HCT116 (cell line): ENCODE measurements around the gene MNAT1. TPM values are rescaled to one million over a fixed set of nuclear protein-coding genes. Genes with fewer than 3 reads are reported as not detected.

Source experiments
- ATAC-seq: fragments of 200-7000 bp; cut with Tn5 transposase; 2 replicates; pipeline ENCODE4 v1.9.1; 2020; ENCODE audit warnings: mild to moderate bottlenecking, moderate library complexity
- BruUV-seq: library from RNA; stranded (reverse); fragments of 400-500 nt; replicated peaks from 2 replicates; lab custom pipeline; 2021; lab: Mats Ljungman, UMichigan
- CTCF ChIA-PET: fragments of 300-600 bp; sonication (Branson Sonifier 250); formaldehyde crosslinking; loops from one replicate; lab custom pipeline; 2021; ENCODE audit warnings: antibody characterized with exemption; lab: Charles Lee
- POLR2A ChIA-PET: fragments of 300-600, 350-600 bp; sonication (Branson Sonifier 250); formaldehyde crosslinking; loops from one replicate; lab custom pipeline; 2021; ENCODE audit warnings: antibody characterized with exemption; lab: Charles Lee
- RAD21 ChIA-PET, 2 experiments: fragments of 300-600 bp; sonication (Branson Sonifier 250); formaldehyde crosslinking; loops; one replicate each; lab custom pipeline; 2023; ENCODE audit warnings: low total read pairs in 2 of 2; ENCODE audit not compliant: uncharacterized antibody in 2 of 2, unreplicated experiment in 2 of 2, low non-redundant PET in 1 of 2; lab: Charles Lee
- DNase-seq: peaks from one replicate; pipeline ENCODE4 v3.0.0-alpha.2; 2010; ENCODE audit warnings: low read depth, low spot score
- H2AFZ ChIP-seq: fragments of 200-600 bp; shearing (Covaris generic), sonication (generic); 2 replicates; pipeline ENCODE4 v1.6.1; 2017; ENCODE audit warnings: low read depth, mixed run types, mixed read lengths, antibody characterized with exemption, low read length; ENCODE audit not compliant: poor library complexity, severe bottlenecking
- H3K27ac ChIP-seq: 2 replicates; pipeline ENCODE4 v1.5.1; 2012; ENCODE audit warnings: low read depth, low read length
- H3K27me3 ChIP-seq: fragments of 200-600 bp; sonication (generic); 2 replicates; pipeline ENCODE4 v1.6.1; 2016; ENCODE audit warnings: mixed run types, low read length, mixed read lengths; ENCODE audit not compliant: insufficient read depth
- H3K36me3 ChIP-seq, 2 experiments: fragments of 200-500 bp in 1 of 2; fragments of 200-600 bp in 1 of 2; sonication (Bioruptor generic) in 1 of 2; sonication (generic) in 1 of 2; 2 replicates each; pipeline versions ENCODE4 v1.5.1 to v1.6.1; 2014 to 2016; ENCODE audit warnings: low read length in 2 of 2, inconsistent platforms in 1 of 2, mixed read lengths in 1 of 2, mixed run types in 1 of 2; ENCODE audit not compliant: insufficient read depth in 2 of 2, control insufficient read depth in 1 of 2
- H3K4me1 ChIP-seq, 2 experiments: fragments of 200-600 bp in 1 of 2; sonication (generic) in 1 of 2; 2 replicates each; pipeline versions ENCODE4 v1.5.1 to v1.6.1; 2012 to 2017; ENCODE audit warnings: low read length in 2 of 2, inconsistent platforms in 1 of 2, mild to moderate bottlenecking in 1 of 2, mixed read lengths in 1 of 2, mixed run types in 1 of 2, moderate library complexity in 1 of 2; ENCODE audit not compliant: insufficient read depth in 2 of 2, control insufficient read depth in 1 of 2
- H3K4me2 ChIP-seq: fragments of 200-600 bp; sonication (generic); 2 replicates; pipeline ENCODE4 v1.6.1; 2017; ENCODE audit warnings: mixed run types, low read length, mixed read lengths
- H3K4me3 ChIP-seq, 2 experiments: fragments of 200-600 bp in 1 of 2; sonication (generic) in 1 of 2; replicated peaks in 1 of 2; 2 replicates each; pipeline ENCODE4 v1.5.1; 2011 to 2016; ENCODE audit warnings: low read length in 2 of 2, control low read depth in 1 of 2, low read depth in 1 of 2, mild to moderate bottlenecking in 1 of 2, mixed read lengths in 1 of 2, mixed run types in 1 of 2
- H3K79me2 ChIP-seq: fragments of 200-600 bp; sonication (generic); 2 replicates; pipeline ENCODE4 v1.6.1; 2017; ENCODE audit warnings: mild to moderate bottlenecking, mixed run types, low read length, moderate library complexity, mixed read lengths; ENCODE audit not compliant: insufficient read depth
- H3K9ac ChIP-seq: fragments of 200-600 bp; sonication (generic); 2 replicates; pipeline ENCODE4 v1.6.1; 2016; ENCODE audit warnings: low read length, mixed read lengths
- H3K9me2 ChIP-seq: fragments of 200-600 bp; sonication (generic), shearing (Covaris generic); 2 replicates; pipeline ENCODE4 v1.6.1; 2017; ENCODE audit warnings: mixed run types, mild to moderate bottlenecking, moderate library complexity; ENCODE audit not compliant: insufficient read depth
- H3K9me3 ChIP-seq, 2 experiments: fragments of 200-500 bp in 1 of 2; fragments of 200-600 bp in 1 of 2; sonication (Bioruptor generic) in 1 of 2; sonication (generic) in 1 of 2; 2 replicates each; pipeline ENCODE4 v1.6.1; 2014 to 2017; ENCODE audit warnings: low read length in 2 of 2, mixed read lengths in 2 of 2, inconsistent platforms in 1 of 2, low read depth in 1 of 2, mild to moderate bottlenecking in 1 of 2, mixed run types in 1 of 2, moderate library complexity in 1 of 2; ENCODE audit not compliant: control insufficient read depth in 1 of 2, insufficient read depth in 1 of 2
- H4K20me1 ChIP-seq: fragments of 200-600 bp; sonication (generic), shearing (Covaris generic); 2 replicates; pipeline ENCODE4 v1.6.1; 2017; ENCODE audit warnings: mixed run types, mild to moderate bottlenecking, moderate library complexity; ENCODE audit not compliant: insufficient read depth
- CEBPB ChIP-seq: IDR thresholded peaks from 2 replicates; pipeline ENCODE4 v1.6.1; 2012; ENCODE audit warnings: low read depth
- EGR1 ChIP-seq: IDR thresholded peaks from 2 replicates; pipeline ENCODE4 v1.6.1; 2012; ENCODE audit warnings: low read depth
- ELF1 ChIP-seq: IDR thresholded peaks from 2 replicates; pipeline ENCODE4 v1.6.1; 2012; ENCODE audit warnings: low read depth, borderline replicate concordance
- EZH2phosphoT487 ChIP-seq: fragments of 200-600 bp; IDR thresholded peaks from 2 replicates; pipeline ENCODE4 v1.6.1; 2018; ENCODE audit warnings: antibody characterized with exemption, borderline replicate concordance
- FOSL1 ChIP-seq: IDR thresholded peaks from 2 replicates; pipeline ENCODE4 v1.6.1; 2012; ENCODE audit warnings: low read depth
- JUND ChIP-seq: IDR thresholded peaks from 2 replicates; pipeline ENCODE4 v1.6.1; 2012
- MAX ChIP-seq: IDR thresholded peaks from 2 replicates; pipeline ENCODE4 v1.6.1; 2012
- POLR2A ChIP-seq: IDR thresholded peaks from 2 replicates; pipeline ENCODE4 v1.7.0; 2011; ENCODE audit warnings: borderline replicate concordance; ENCODE audit not compliant: insufficient read depth, insufficient read length; ENCODE audit errors: extremely low read depth
- POLR2AphosphoS5 ChIP-seq: IDR thresholded peaks from 2 replicates; pipeline ENCODE4 v1.6.1; 2011; ENCODE audit warnings: mild to moderate bottlenecking, low read depth, low read length, moderate library complexity
- SIN3A ChIP-seq: IDR thresholded peaks from 2 replicates; pipeline ENCODE4 v1.6.1; 2012; ENCODE audit warnings: low read depth
- SP1 ChIP-seq: IDR thresholded peaks from 2 replicates; pipeline ENCODE4 v1.6.1; 2012; ENCODE audit warnings: low read depth
- SRF ChIP-seq: IDR thresholded peaks from 2 replicates; pipeline ENCODE4 v1.6.1; 2012; ENCODE audit warnings: low read depth
- intact Hi-C: fragments of 100-400 bp; cut with micrococcal nuclease; formaldehyde crosslinking; loops from 2 replicates; pipeline ENCODE4 v1.10.0; 2022
- total RNA-seq: library from RNA; stranded (reverse); gene quantifications from one replicate; pipeline ENCODE4 v1.2.1, GENCODE V29; 2021; ENCODE audit not compliant: unreplicated experiment
- TF ChIP-seq, protein P1 (sequence below), 3 experiments: fragments of 200-600 bp in 1 of 3; sonication (generic) in 1 of 3; IDR thresholded peaks in 2 of 3; conservative IDR thresholded peaks in 1 of 3; 2 replicates each; pipeline ENCODE4 v1.5.1; 2012 to 2017; ENCODE audit warnings: low read depth in 2 of 3, low read length in 2 of 3, antibody characterized with exemption in 1 of 3, borderline replicate concordance in 1 of 3, control low read depth in 1 of 3, mild to moderate bottlenecking in 1 of 3, mixed read lengths in 1 of 3, mixed run types in 1 of 3, moderate library complexity in 1 of 3; ENCODE audit not compliant: insufficient read depth in 1 of 3
- TF ChIP-seq, protein P2 (sequence below): IDR thresholded peaks from 2 replicates; pipeline ENCODE4 v1.6.1; 2012; ENCODE audit warnings: low read depth

The MNAT1 gene
- total RNA-seq, 1 experiment from 2014 or later, result 49.3 TPM

GRCh38 chr14:60738843-60739508 lies 4.4 kb downstream of the MNAT1 start:
- Histone ChIP-seq H3K27me3 (no peaks in the 10 kb centered on the region), H3K4me1 (peaks cover 0 to 13% of the 10 kb centered on the region in 2 experiments; a peak in 3 of 4 replicates), H3K4me3 (no peak overlapping the region), H4K20me1 (no peaks in the 10 kb centered on the region), H3K4me2 (no peak overlapping the region), H2AFZ (no peak overlapping the region), H3K27ac (no peak overlapping the region), H3K9me2 (no peaks in the 10 kb centered on the region), H3K36me3 (no peaks in the 10 kb centered on the region), H3K9ac (no peak overlapping the region), H3K79me2 (peaks cover 81% of the 10 kb centered on the region), H3K9me3 (no peaks in the 10 kb centered on the region)
- POLR2A ChIA-PET, result no interaction called here
- BruUV-seq, result no TSS peak
- RAD21 ChIA-PET, result no interaction called here
- TF ChIP-seq EZH2phosphoT487 (no peak), SP1 (no peak), CEBPB (no peak), MAX (no peak), SIN3A (no peak), EGR1 (no peak), JUND (no peak), FOSL1 (no peak), POLR2AphosphoS5 (no peak), SRF (no peak), POLR2A (no peak), ELF1 (no peak)
- TF ChIP-seq, protein P1, sequence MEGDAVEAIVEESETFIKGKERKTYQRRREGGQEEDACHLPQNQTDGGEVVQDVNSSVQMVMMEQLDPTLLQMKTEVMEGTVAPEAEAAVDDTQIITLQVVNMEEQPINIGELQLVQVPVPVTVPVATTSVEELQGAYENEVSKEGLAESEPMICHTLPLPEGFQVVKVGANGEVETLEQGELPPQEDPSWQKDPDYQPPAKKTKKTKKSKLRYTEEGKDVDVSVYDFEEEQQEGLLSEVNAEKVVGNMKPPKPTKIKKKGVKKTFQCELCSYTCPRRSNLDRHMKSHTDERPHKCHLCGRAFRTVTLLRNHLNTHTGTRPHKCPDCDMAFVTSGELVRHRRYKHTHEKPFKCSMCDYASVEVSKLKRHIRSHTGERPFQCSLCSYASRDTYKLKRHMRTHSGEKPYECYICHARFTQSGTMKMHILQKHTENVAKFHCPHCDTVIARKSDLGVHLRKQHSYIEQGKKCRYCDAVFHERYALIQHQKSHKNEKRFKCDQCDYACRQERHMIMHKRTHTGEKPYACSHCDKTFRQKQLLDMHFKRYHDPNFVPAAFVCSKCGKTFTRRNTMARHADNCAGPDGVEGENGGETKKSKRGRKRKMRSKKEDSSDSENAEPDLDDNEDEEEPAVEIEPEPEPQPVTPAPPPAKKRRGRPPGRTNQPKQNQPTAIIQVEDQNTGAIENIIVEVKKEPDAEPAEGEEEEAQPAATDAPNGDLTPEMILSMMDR (IDR thresholded peaks at IDR 0.05 in 2 of 3, conservative IDR thresholded peaks at IDR 0.05 in 1 of 3; ENCODE audit: borderline replicate concordance in 1 of 3, insufficient read depth in 1 of 3, low read depth in 2 of 3, low read length in 2 of 3), result no peak
- TF ChIP-seq, protein P2, sequence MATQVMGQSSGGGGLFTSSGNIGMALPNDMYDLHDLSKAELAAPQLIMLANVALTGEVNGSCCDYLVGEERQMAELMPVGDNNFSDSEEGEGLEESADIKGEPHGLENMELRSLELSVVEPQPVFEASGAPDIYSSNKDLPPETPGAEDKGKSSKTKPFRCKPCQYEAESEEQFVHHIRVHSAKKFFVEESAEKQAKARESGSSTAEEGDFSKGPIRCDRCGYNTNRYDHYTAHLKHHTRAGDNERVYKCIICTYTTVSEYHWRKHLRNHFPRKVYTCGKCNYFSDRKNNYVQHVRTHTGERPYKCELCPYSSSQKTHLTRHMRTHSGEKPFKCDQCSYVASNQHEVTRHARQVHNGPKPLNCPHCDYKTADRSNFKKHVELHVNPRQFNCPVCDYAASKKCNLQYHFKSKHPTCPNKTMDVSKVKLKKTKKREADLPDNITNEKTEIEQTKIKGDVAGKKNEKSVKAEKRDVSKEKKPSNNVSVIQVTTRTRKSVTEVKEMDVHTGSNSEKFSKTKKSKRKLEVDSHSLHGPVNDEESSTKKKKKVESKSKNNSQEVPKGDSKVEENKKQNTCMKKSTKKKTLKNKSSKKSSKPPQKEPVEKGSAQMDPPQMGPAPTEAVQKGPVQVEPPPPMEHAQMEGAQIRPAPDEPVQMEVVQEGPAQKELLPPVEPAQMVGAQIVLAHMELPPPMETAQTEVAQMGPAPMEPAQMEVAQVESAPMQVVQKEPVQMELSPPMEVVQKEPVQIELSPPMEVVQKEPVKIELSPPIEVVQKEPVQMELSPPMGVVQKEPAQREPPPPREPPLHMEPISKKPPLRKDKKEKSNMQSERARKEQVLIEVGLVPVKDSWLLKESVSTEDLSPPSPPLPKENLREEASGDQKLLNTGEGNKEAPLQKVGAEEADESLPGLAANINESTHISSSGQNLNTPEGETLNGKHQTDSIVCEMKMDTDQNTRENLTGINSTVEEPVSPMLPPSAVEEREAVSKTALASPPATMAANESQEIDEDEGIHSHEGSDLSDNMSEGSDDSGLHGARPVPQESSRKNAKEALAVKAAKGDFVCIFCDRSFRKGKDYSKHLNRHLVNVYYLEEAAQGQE, result no peak
- DNase-seq (no peak), ATAC-seq (no peak)
- intact Hi-C loops, result no loop called here
- CTCF ChIA-PET, result no interaction called here
